SJSA1 (cell line): ENCODE results near the gene ADGRG7. TPM values are rescaled to one million over a fixed set of nuclear protein-coding genes. Genes with fewer than 3 reads are reported as not detected.
"Not testable (repeated sequence)": the region's sequence is repeated elsewhere in the genome, so short reads cannot be mapped to it uniquely, and the experiment has no call there.

ENCODE experiments used
- DNase-seq, 2 experiments: peaks; one replicate each; pipeline ENCODE4 v3.0.0-alpha.2; 2015 to 2020; ENCODE audit warnings: low spot score in 2 of 2, low read depth in 1 of 2
- H3K27ac ChIP-seq: fragments of 250-450 bp; sonication (Bioruptor Pico); 2 replicates; pipeline ENCODE4 v1.5.1; 2020; ENCODE audit warnings: mild to moderate bottlenecking, moderate library complexity
- H3K27me3 ChIP-seq: fragments of 250-450 bp; sonication (Bioruptor Pico); replicated peaks from 2 replicates; pipeline ENCODE4 v1.5.1; 2020; ENCODE audit warnings: mild to moderate bottlenecking, moderate library complexity
- H3K36me3 ChIP-seq: fragments of 250-450 bp; sonication (Bioruptor Pico); 2 replicates; pipeline ENCODE4 v1.5.1; 2020; ENCODE audit warnings: mild to moderate bottlenecking
- H3K4me1 ChIP-seq: fragments of 250-450 bp; sonication (Bioruptor Pico); replicated peaks from 2 replicates; pipeline ENCODE4 v1.6.1; 2021; ENCODE audit warnings: mild to moderate bottlenecking
- H3K4me3 ChIP-seq: fragments of 250-450 bp; sonication (Bioruptor Pico); 2 replicates; pipeline ENCODE4 v1.5.1; 2020; ENCODE audit warnings: mild to moderate bottlenecking
- H3K9me3 ChIP-seq: fragments of 250-450 bp; sonication (Bioruptor Pico); replicated peaks from 2 replicates; pipeline ENCODE4 v1.5.1; 2020; ENCODE audit warnings: mild to moderate bottlenecking
- total RNA-seq: library from RNA; depleted of rRNA; stranded (reverse); fragments of >200 nt; shearing (Covaris generic); gene quantifications from 2 replicates; pipeline ENCODE4 v1.2.3, GENCODE V29; 2014

Gene ADGRG7
- total RNA-seq, 1 experiment from 2014 or later: not detected

DNA sequence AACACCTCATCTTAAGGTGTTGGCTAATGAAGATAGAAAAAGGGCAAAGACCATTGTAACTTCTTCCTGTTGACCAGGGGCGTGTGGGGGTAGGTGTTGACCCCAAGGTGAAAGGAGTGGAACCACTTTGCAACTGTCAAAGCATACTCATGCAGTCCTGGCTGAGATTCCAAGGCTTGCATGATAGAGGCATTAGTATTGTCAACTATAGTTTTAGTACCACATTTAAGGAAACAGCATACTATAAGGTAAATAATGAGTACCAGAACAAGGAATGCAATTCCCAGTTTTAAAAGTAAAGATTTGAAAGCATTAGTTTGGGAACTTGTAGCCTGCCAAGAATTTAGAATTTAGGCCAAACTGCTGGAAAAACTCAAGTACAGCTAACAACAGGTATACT is 27.8 kb upstream of the ADGRG7 start:
- Histone ChIP-seq H3K36me3 (no peaks in the 10 kb centered on the region), H3K4me1 (peaks cover 10% of the 10 kb centered on the region; the same call in 1 of the 2 replicates), H3K9me3 (no peaks in the 10 kb centered on the region), H3K4me3 (no peak overlapping the region), H3K27me3 (no peaks in the 10 kb centered on the region; the same call in 1 of the 2 replicates), H3K27ac (no peak overlapping the region)
- DNase-seq: no peak

DNA sequence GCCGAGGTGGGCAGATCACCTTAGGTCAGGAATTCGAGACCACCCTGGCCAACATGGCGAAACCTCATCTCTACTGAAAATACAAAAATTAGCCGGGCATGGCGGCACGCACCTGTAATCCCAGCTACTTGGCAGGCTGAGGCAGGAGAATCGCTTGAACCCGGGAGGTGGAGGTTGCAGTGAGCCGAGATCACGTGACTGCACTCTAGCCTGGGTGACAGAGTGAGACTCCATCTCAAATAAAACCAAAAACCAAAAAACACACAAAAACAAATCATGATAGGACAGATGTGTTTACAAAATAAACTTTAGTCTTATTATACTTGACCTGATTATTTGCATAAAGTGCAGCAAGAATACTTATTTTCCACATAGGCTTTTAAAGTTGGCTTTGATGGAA is 27.2 kb upstream of the ADGRG7 start:
- not testable (repeated sequence) for H3K27ac ChIP-seq, H3K9me3 ChIP-seq, H3K4me3 ChIP-seq, DNase-seq, H3K4me1 ChIP-seq, H3K27me3 ChIP-seq, H3K36me3 ChIP-seq

DNA sequence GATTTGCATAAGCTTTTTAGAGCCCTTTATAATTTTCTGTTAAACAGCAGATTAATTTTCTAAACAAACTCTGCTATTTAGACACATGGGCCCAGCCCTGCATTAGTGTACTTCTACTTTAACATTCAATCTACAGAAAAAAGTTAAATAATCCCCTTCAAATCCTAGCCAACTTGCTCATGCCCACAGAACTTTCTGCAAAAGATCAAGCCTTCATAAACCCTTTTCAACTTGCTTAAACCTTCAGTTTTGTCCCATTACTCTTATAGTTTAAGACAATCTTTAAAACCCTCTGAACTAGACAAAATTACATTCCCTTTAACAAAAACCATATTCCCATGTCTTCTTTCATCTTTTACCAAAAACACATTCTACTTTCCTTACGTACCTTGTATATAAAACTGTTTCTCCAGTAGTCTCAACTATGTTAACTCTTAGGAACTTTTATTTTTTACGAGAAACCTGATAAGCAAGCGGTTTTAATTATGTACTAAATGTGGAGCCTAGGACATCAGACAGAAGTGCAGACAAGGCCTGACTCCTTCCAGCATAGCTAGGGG is 25.2 kb upstream of the ADGRG7 start:
- DNase-seq: no peak
- no peak overlapping the region for H3K4me3 ChIP-seq
- no peaks in the 10 kb centered on the region for H3K9me3 ChIP-seq
- no peak overlapping the region for H3K27ac ChIP-seq
- H3K27me3 ChIP-seq: no peaks in the 10 kb centered on the region
- H3K36me3 ChIP-seq: no peaks in the 10 kb centered on the region
- peaks cover 10% of the 10 kb centered on the region; the same call in 1 of the 2 replicates for H3K4me1 ChIP-seq

DNA sequence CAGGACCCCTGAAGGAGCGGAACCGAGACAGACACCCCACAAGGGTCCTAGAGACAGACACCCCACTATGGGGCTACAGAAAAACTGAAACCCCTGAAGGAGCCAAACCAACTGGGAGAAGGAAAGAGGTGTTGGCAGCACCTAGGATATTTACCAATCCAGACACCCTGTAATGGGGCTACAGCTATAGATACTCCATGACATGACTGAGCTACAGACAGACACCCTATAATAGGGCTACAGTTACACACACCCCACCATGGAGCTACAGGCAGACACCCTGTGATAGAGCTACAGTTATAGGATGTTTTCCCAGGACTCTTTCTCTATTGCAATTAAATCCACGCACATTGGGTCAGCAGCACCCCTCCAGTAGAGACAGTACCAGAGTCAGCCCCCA is 22.6 kb upstream of the ADGRG7 start:
- DNase-seq: no peak
- no peaks in the 10 kb centered on the region for H3K9me3 ChIP-seq
- H3K27ac ChIP-seq: no peak overlapping the region
- H3K4me1 ChIP-seq: peaks cover 5% of the 10 kb centered on the region; the same call in 1 of the 2 replicates
- no peaks in the 10 kb centered on the region for H3K36me3 ChIP-seq
- no peak overlapping the region for H3K4me3 ChIP-seq
- no peaks in the 10 kb centered on the region for H3K27me3 ChIP-seq

DNA sequence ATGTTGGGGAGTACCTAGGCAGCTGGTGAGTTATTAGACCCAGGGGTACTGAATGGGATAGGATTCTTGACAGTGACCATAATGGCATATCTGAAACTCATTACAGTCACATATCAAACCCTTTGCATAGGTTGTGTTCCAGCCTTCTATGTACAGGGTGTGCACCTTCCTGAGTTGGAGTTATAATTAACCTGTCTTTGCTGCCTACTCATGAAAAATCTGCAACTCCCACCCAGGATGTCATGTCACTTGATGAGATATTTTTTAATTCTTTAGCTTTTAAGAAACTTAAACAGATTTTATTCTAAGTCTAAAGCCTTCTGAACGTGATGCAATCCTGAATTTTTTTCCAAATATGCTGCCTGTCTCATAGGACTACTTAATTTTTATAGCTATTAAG is 21.1 kb upstream of the ADGRG7 start:
- DNase-seq: no peak
- Histone ChIP-seq H3K27me3 (no peaks in the 10 kb centered on the region), H3K4me1 (0 out of 2 replicates have a peak, but pooled peaks cover 3% of the 10 kb centered on the region), H3K27ac (no peak overlapping the region), H3K4me3 (no peak overlapping the region), H3K9me3 (no peaks in the 10 kb centered on the region), H3K36me3 (no peaks in the 10 kb centered on the region)

DNA sequence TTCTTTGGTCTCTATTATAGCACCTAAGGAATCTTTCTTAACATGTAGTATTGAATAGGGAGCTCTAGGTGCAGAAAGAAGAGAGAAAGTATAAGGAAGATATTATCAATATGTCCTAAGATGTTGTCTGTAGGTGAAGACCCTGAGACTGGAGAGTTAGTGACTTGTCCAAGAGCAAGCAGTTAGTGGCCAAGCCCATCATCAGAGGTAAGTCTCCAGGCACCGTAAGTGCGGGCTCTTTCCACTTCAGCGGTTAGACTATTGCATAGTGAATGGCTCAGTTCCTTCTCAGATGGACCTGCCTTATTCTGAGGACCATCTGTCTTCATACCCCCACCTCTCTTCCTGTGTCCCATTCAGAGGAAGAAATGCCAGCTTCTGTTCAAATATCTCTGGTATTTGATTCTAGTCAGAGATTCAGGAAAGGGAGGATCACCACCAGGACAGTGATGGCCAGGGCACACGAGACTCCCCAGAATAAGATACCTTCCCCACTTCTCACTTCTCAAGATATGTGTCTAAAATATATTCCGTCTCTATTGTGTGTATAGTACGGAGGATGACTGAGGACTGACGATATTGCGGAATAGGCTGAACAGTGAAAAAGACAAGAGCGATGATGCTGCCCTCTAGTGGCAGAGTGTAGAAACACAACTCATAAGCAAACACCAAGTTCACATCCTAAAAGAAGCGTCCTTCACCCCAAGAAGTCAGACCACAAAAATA is 19.1 kb upstream of the ADGRG7 start:
- Histone ChIP-seq H3K4me3 (no peak overlapping the region), H3K27ac (no peak overlapping the region), H3K9me3 (no peaks in the 10 kb centered on the region), H3K4me1 (0 out of 2 replicates have a peak, but pooled peaks cover 3% of the 10 kb centered on the region), H3K36me3 (no peaks in the 10 kb centered on the region), H3K27me3 (no peaks in the 10 kb centered on the region)
- DNase-seq: peak in 1 of 2 experiments; percentile 51

DNA sequence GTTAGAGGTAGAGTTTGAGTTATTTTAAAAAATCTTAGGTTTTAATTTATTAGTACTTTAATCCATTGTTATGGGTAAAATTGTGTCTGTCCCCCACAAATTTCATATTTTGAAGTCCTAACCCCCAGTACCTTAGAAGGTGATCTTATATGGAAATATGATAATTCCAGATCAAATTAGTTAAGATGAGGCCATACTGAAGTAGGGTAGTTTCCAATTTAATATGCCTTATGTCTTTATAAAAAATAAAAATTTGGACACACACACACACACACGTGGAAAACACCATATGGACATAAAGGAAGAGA is 18.6 kb upstream of the ADGRG7 start:
- H3K27me3 ChIP-seq: no peaks in the 10 kb centered on the region
- no peak overlapping the region for H3K27ac ChIP-seq
- 0 out of 2 replicates have a peak, but pooled peaks cover 3% of the 10 kb centered on the region for H3K4me1 ChIP-seq
- DNase-seq: no peak
- H3K4me3 ChIP-seq: no peak overlapping the region
- no peaks in the 10 kb centered on the region for H3K36me3 ChIP-seq
- H3K9me3 ChIP-seq: no peaks in the 10 kb centered on the region

DNA sequence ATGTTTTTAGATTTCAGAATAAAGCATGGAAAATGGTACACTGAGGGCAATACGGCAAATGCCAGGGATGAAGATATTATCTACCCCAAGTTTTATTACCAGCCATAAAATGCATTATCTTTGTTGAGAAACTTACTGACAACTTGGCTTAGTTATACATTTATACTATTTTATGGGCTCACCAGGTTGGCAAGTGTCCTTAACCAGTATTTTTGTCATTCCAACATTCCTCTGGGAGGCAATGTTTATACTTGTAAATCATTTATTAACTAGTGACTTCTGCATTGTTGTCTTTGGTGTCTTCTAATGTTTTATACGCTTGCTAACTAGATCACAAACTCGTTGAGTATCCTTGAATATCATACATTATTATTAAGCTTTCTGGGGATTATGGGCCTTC is 18.0 kb upstream of the ADGRG7 start:
- no peak overlapping the region for H3K4me3 ChIP-seq
- DNase-seq: no peak
- H3K27ac ChIP-seq: no peak overlapping the region
- no peaks in the 10 kb centered on the region for H3K27me3 ChIP-seq
- no peaks in the 10 kb centered on the region for H3K36me3 ChIP-seq
- 0 out of 2 replicates have a peak, but pooled peaks cover 3% of the 10 kb centered on the region for H3K4me1 ChIP-seq
- no peaks in the 10 kb centered on the region for H3K9me3 ChIP-seq

DNA sequence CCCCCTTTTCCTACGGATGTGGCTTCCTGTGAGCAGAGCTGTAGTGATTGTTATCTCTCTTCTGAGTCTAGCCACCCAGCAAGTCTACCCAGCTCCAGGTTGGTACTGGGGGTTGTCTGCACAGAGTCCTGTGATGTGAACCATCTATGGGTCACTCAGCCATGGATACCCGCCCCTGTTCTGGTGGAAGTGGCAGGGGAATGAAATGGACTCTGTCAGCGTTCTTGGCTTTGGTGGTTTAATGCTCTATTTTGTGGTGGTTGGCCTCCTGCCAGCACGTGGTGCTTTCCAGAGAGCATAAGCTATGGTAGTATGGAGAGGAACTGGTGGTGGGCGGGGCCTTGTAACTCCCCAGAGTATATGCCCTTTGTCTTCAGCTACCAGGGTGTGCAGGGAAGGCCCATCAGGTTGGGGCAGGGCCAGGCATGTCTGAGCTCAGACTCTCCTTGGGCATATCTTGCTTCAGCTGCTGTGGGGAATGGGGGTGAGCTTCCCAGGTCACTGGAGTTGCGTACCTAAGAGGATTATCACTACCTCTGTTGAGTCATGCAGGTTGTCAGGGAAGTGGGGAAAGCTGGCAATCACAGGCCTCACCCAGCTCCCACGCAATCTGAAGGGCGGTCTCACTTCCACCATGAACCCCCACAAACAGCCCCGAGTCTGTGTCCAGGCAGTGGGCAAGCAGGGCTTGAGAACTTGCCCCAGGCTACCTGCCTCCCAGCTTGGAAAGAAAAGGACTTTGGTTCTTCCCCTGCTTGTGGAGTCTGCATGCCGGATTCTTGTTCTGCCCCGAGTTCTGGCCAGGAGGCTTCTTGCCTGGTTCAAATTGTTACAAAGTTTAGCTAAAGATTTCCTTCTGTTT is 9.0 kb upstream of the ADGRG7 start:
- H3K27me3 ChIP-seq: no peaks in the 10 kb centered on the region
- H3K36me3 ChIP-seq: no peaks in the 10 kb centered on the region
- peaks cover 6% of the 10 kb centered on the region; the same call in 1 of the 2 replicates for H3K4me1 ChIP-seq
- no peaks in the 10 kb centered on the region for H3K9me3 ChIP-seq
- no peak overlapping the region for H3K4me3 ChIP-seq
- H3K27ac ChIP-seq: no peak overlapping the region
- DNase-seq: no peak

DNA sequence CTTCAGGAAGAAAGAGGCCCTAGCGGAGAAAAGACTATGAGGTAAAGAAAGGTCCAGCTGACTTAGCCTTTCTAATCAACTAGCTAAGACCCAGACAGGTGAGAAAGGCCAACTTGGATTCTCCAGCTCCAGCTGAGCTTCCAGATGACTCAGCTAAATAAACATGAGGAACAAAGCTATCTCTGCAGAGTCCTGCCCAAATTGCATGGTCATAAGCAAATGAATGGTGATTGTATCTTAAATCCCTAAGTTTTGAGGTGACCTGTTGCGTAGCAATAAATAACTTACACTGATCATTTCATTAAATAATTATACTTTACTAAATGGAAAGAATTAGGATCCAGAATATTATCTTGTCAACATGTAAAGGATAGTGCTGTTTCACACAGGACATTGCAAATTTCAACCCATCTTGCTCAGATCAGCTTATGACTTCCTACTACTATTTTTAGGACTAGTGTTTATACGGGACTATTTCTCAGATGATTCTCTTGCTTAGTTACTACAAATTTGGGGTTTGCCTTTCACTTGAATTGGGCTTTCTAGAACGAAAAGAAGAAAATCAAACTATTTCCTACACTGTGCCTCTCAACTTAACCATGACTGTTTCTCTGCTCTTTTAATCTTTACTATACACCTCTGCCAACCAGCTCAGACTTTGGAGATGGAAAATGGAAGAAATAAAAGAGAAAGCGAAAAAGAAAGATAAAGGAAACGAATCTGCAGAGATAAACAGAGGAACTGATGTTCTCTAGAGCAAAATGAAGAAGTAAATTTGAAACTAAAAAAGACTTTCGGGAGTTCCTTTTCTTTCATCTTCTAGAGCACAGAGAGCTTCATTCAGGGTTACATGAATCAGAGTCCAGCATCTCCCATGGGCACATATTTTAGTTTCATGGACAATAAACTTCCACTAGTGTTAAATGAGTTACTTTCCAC is 6.6 kb upstream of the ADGRG7 start:
- Histone ChIP-seq H3K9me3 (no peaks in the 10 kb centered on the region), H3K4me1 (peaks cover 6% of the 10 kb centered on the region; the same call in 1 of the 2 replicates), H3K27ac (no peak overlapping the region), H3K36me3 (no peaks in the 10 kb centered on the region), H3K4me3 (no peak overlapping the region), H3K27me3 (no peaks in the 10 kb centered on the region)
- no peak for DNase-seq

DNA sequence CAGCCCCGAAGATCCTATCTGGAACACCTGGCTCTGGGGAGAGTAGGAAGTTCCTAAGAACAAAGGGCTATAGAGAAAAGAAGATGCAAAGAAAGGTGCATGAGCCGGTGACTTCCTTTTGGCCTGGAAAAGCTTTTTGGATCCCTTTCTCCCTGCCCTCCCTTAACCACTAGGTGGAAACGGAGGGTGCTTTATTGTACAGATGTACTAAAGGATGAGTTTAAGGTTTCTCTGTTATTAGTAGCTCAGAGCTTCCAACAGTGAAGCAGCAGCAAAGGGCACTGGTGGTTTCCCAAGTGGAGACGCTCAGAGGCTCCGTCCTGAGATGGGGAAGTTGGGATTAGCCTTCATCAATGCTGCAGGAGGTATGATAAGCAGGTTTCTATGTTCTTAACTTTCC is 5.9 kb upstream of the ADGRG7 start:
- Histone ChIP-seq H3K27ac (no peak overlapping the region), H3K36me3 (no peaks in the 10 kb centered on the region), H3K9me3 (no peaks in the 10 kb centered on the region), H3K27me3 (no peaks in the 10 kb centered on the region), H3K4me1 (peaks cover 6% of the 10 kb centered on the region; the same call in 1 of the 2 replicates), H3K4me3 (no peak overlapping the region)
- DNase-seq: no peak

DNA sequence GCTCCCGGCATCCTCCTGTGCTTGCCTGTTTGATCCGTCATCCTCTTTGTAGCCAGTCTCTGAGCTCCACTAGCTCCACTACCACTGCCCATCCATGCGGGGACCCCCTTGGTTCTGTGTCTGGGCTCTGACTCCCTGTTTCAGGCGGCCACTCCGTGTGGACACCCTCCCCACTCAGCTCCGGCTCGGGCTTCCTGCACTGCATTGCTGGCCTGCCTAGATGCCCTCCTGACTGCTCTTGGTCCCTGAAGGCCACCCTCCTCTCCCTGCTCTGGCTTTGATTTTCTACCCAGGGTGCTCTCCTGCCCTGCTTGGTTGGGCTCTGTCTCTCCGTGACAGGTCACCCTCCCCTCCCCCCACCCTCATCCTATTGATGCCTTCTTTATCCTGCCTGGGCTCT is 4.0 kb upstream of the ADGRG7 start:
- H3K36me3 ChIP-seq: no peaks in the 10 kb centered on the region
- H3K4me3 ChIP-seq: no peak overlapping the region
- no peak for DNase-seq
- H3K27me3 ChIP-seq: no peaks in the 10 kb centered on the region
- H3K27ac ChIP-seq: no peak overlapping the region
- no peaks in the 10 kb centered on the region for H3K9me3 ChIP-seq
- H3K4me1 ChIP-seq: peaks cover 6% of the 10 kb centered on the region; the same call in 1 of the 2 replicates

DNA sequence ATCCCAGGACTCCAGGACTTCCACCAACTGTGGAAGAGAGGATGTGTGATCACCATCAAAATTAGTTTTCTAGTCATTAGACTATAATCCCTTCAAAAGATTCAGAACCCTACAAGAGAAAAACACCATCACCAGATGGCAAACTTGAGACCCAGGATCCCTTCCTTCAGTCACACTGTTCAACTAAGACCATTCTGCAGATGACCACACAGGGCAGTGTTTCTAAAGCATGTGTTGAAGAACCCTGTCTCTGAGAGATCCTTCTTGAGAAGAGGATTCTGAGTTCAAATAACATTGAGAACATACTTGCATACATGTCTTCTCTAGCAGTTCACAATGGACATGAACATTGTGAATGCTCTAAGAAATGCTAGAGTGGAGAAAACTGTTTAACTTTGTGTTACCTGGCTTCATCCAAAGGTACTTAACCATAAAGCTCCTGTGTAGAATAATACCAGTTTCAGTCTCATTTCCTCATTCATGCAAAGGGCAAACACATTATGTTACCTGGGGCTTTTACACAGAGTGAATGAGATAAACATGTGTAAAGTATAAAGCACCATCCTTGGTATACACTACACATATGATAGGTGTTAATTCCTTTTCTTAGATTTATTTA is 2.4 kb upstream of the ADGRG7 start:
- Histone ChIP-seq H3K4me1 (peaks cover 6% of the 10 kb centered on the region; the same call in 1 of the 2 replicates), H3K9me3 (no peaks in the 10 kb centered on the region), H3K36me3 (no peaks in the 10 kb centered on the region), H3K4me3 (no peak overlapping the region), H3K27me3 (no peaks in the 10 kb centered on the region), H3K27ac (no peak overlapping the region)
- DNase-seq: no peak
